ENCODE measurements around the gene SDK2.

SDK2 gene

GRCh38 chr17:73437826-73438225 lies 206.4 kb downstream of the SDK2 start:
- no peak for DNase-seq (ENCODE audit: low read depth in 1 of 2, low spot score in 1 of 2)
- H3K4me3 ChIP-seq (replicated peaks; ENCODE audit: insufficient read depth, low read length) = no peak overlapping the region
- no peak for TF ChIP-seq POLR2AphosphoS5 (IDR thresholded peaks at IDR 0.05; ENCODE audit: low read depth)
- TF ChIP-seq CTCF (IDR thresholded peaks at IDR 0.05; ENCODE audit: insufficient read depth, low read length) = no peak
- no peak for TF ChIP-seq SPI1 (IDR thresholded peaks at IDR 0.05; ENCODE audit: borderline replicate concordance, low read depth)
- no peak for TF ChIP-seq GABPA (IDR thresholded peaks at IDR 0.05; ENCODE audit: low read depth)
- TF ChIP-seq REST (IDR thresholded peaks at IDR 0.05; ENCODE audit: insufficient replicate concordance, low read depth) = no peak
- no peaks in the 10 kb centered on the region for H3K27me3 ChIP-seq (ENCODE audit: insufficient read depth, poor library complexity, severe bottlenecking)
- H3K27ac ChIP-seq (replicated peaks) = no peak overlapping the region; the same call in 1 of the 2 replicates

- no peak overlapping the region for H3K4me3 ChIP-seq (replicated peaks; ENCODE audit: insufficient read depth, low read length)
- H3K27ac ChIP-seq (replicated peaks) = no peak overlapping the region
- no peak for DNase-seq (ENCODE audit: low read depth in 1 of 2, low spot score in 1 of 2)
- H3K27me3 ChIP-seq (ENCODE audit: insufficient read depth, poor library complexity, severe bottlenecking) = no peaks in the 10 kb centered on the region
- TF ChIP-seq POLR2AphosphoS5 (IDR thresholded peaks at IDR 0.05; ENCODE audit: low read depth) (no peak), CTCF (IDR thresholded peaks at IDR 0.05; ENCODE audit: insufficient read depth, low read length) (no peak), SPI1 (IDR thresholded peaks at IDR 0.05; ENCODE audit: borderline replicate concordance, low read depth) (no peak), REST (IDR thresholded peaks at IDR 0.05; ENCODE audit: insufficient replicate concordance, low read depth) (no peak), GABPA (IDR thresholded peaks at IDR 0.05; ENCODE audit: low read depth) (no peak)
These were observed 207.3 kb downstream of the SDK2 start for GRCh38 chr17:73436954-73437353.

GRCh38 chr17:73435412-73435811 lies 208.8 kb downstream of the SDK2 start:
- DNase-seq (ENCODE audit: low read depth in 1 of 2, low spot score in 1 of 2) = no peak
- TF ChIP-seq POLR2AphosphoS5 (IDR thresholded peaks at IDR 0.05; ENCODE audit: low read depth) = no peak
- TF ChIP-seq CTCF (IDR thresholded peaks at IDR 0.05; ENCODE audit: insufficient read depth, low read length) = no peak
- TF ChIP-seq SPI1 (IDR thresholded peaks at IDR 0.05; ENCODE audit: borderline replicate concordance, low read depth) = no peak
- TF ChIP-seq REST (IDR thresholded peaks at IDR 0.05; ENCODE audit: insufficient replicate concordance, low read depth) = no peak
- no peak for TF ChIP-seq GABPA (IDR thresholded peaks at IDR 0.05; ENCODE audit: low read depth)
- H3K27ac ChIP-seq (replicated peaks) = no peak overlapping the region
- H3K27me3 ChIP-seq (ENCODE audit: insufficient read depth, poor library complexity, severe bottlenecking) = no peaks in the 10 kb centered on the region
- H3K4me3 ChIP-seq (replicated peaks; ENCODE audit: insufficient read depth, low read length) = no peak overlapping the region
